ENCODE results near the gene CDH13.

The CDH13 gene

DNA sequence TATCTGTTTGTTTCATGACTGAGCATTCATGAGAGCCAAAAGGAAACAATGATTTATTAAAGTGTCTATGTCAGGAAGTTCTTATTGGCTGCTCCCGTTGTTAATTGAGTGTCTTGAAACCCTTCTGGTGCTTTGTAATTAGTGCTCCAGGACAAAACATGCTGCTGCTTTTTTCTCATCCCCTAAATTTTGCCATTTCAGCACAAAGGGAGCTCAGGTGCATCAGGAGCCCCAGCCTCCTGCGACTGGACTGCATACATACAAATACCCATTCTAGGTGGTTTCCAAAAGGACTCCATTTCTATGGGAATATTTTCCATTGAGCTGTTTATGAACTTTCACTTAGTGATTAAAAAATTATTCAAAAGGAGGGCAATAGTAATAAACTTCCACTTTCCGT, 354.0 kb downstream of the CDH13 start:
- Histone ChIP-seq H3K9ac (ENCODE audit: low read length) (no peak overlapping the region), H2AK5ac (ENCODE audit: low read length, severe bottlenecking) (no peak overlapping the region), H3K36me3 (ENCODE audit: control insufficient read depth in 1 of 2, insufficient read depth in 2 of 2, low read depth in 1 of 2, low read length in 2 of 2) (no peaks in the 10 kb centered on the region), H3K27me3 (ENCODE audit: control insufficient read depth in 1 of 2, insufficient read depth in 1 of 2, low read length in 2 of 2) (no peaks in the 10 kb centered on the region), H3K4me2 (ENCODE audit: low read length, poor library complexity, severe bottlenecking) (no peak overlapping the region), H2BK15ac (ENCODE audit: low read depth, poor library complexity, severe bottlenecking) (no peak overlapping the region), H4K8ac (ENCODE audit: low read length) (no peak overlapping the region), H3K4me3 (ENCODE audit: insufficient read depth in 1 of 2, low read depth in 1 of 2, low read length in 2 of 2) (no peak overlapping the region), H3K79me1 (replicated peaks; ENCODE audit: low read length, poor library complexity, severe bottlenecking) (peaks cover 1% of the 10 kb centered on the region), H2BK5ac (ENCODE audit: low read depth, low read length, poor library complexity, severe bottlenecking) (no peak overlapping the region), H4K91ac (ENCODE audit: low read length) (no peak overlapping the region), H3K18ac (ENCODE audit: low read depth in 1 of 2, low read length in 2 of 2) (no peak overlapping the region), H2BK120ac (ENCODE audit: low read depth, low read length) (no peak overlapping the region), H2BK12ac (ENCODE audit: low read length in 2 of 2) (no peak overlapping the region), H3K4me1 (ENCODE audit: control insufficient read depth, insufficient read depth, low read depth, low read length) (peaks cover 4% of the 10 kb centered on the region), H3K23ac (ENCODE audit: low read length in 2 of 2) (no peak overlapping the region), H3K14ac (ENCODE audit: low read length in 2 of 2) (no peak overlapping the region), H3K9me3 (ENCODE audit: control insufficient read depth, low read length) (no peaks in the 10 kb centered on the region), H2AFZ (ENCODE audit: low read depth, low read length) (no peak overlapping the region), H3K4ac (ENCODE audit: low read depth in 1 of 2, low read length in 2 of 2) (no peak overlapping the region), H3K27ac (ENCODE audit: low read length, poor library complexity, severe bottlenecking) (no peak overlapping the region)
- WGBS: 17% methylated on average over 1 of the region's 3 CpGs
- DNase-seq: no peak

- Histone ChIP-seq H3K36me3 (ENCODE audit: control insufficient read depth in 1 of 2, insufficient read depth in 2 of 2, low read depth in 1 of 2, low read length in 2 of 2) (no peaks in the 10 kb centered on the region), H4K91ac (ENCODE audit: low read length) (no peak overlapping the region), H3K4me2 (ENCODE audit: low read length, poor library complexity, severe bottlenecking) (no peak overlapping the region), H3K18ac (ENCODE audit: low read depth in 1 of 2, low read length in 2 of 2) (no peak overlapping the region), H2BK120ac (ENCODE audit: low read depth, low read length) (no peak overlapping the region), H2BK15ac (ENCODE audit: low read depth, poor library complexity, severe bottlenecking) (no peak overlapping the region), H3K9ac (ENCODE audit: low read length) (no peak overlapping the region), H3K4me3 (ENCODE audit: insufficient read depth in 1 of 2, low read depth in 1 of 2, low read length in 2 of 2) (no peak overlapping the region), H3K27ac (ENCODE audit: low read length, poor library complexity, severe bottlenecking) (no peak overlapping the region), H3K27me3 (ENCODE audit: control insufficient read depth in 1 of 2, insufficient read depth in 1 of 2, low read length in 2 of 2) (no peaks in the 10 kb centered on the region), H3K4me1 (ENCODE audit: control insufficient read depth, insufficient read depth, low read depth, low read length) (no peaks in the 10 kb centered on the region), H3K9me3 (ENCODE audit: control insufficient read depth, low read length) (no peaks in the 10 kb centered on the region), H4K8ac (ENCODE audit: low read length) (no peak overlapping the region), H3K14ac (ENCODE audit: low read length in 2 of 2) (no peak overlapping the region), H2AFZ (ENCODE audit: low read depth, low read length) (no peak overlapping the region), H3K4ac (ENCODE audit: low read depth in 1 of 2, low read length in 2 of 2) (no peak overlapping the region), H3K23ac (ENCODE audit: low read length in 2 of 2) (no peak overlapping the region), H2BK5ac (ENCODE audit: low read depth, low read length, poor library complexity, severe bottlenecking) (no peak overlapping the region), H2AK5ac (ENCODE audit: low read length, severe bottlenecking) (no peak overlapping the region), H2BK12ac (ENCODE audit: low read length in 2 of 2) (no peak overlapping the region), H3K79me1 (replicated peaks; ENCODE audit: low read length, poor library complexity, severe bottlenecking) (peaks cover 5% of the 10 kb centered on the region)
- 39% methylated on average over 2 of the region's 3 CpGs for WGBS
- no peak for DNase-seq
These were observed 361.0 kb downstream of the CDH13 start for GRCh38 chr16:82987767-82988166.

DNA sequence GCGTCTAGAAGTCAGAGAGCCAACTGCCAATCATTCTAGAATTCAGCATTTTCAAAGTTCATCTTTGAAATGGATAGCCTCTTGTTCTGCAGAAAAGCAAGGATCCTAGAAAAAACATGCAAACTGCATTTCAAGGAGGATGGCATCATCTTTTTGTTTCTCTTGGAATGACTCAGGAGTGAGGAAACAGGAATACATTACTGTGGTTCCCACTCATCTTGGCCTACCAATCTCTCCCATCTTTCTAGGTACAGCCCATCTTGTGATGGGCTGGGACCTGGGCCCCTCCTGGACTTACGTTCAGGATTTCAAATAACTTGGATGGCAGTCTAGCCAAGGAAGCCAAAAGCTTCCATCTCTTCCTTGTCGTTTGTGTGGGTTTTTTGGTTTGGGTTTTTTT, 363.4 kb downstream of the CDH13 start:
- H2BK5ac ChIP-seq (ENCODE audit: low read depth, low read length, poor library complexity, severe bottlenecking): no peak overlapping the region
- no peaks in the 10 kb centered on the region for H3K36me3 ChIP-seq (ENCODE audit: control insufficient read depth in 1 of 2, insufficient read depth in 2 of 2, low read depth in 1 of 2, low read length in 2 of 2)
- no peaks in the 10 kb centered on the region for H3K27me3 ChIP-seq (ENCODE audit: control insufficient read depth in 1 of 2, insufficient read depth in 1 of 2, low read length in 2 of 2)
- no peak overlapping the region for H3K9ac ChIP-seq (ENCODE audit: low read length)
- no peak overlapping the region for H4K91ac ChIP-seq (ENCODE audit: low read length)
- no peak overlapping the region for H3K14ac ChIP-seq (ENCODE audit: low read length in 2 of 2)
- H3K27ac ChIP-seq (ENCODE audit: low read length, poor library complexity, severe bottlenecking): no peak overlapping the region
- H2BK15ac ChIP-seq (ENCODE audit: low read depth, poor library complexity, severe bottlenecking): no peak overlapping the region
- no peak overlapping the region for H3K4me3 ChIP-seq (ENCODE audit: insufficient read depth in 1 of 2, low read depth in 1 of 2, low read length in 2 of 2)
- H4K8ac ChIP-seq (ENCODE audit: low read length): no peak overlapping the region
- H2BK120ac ChIP-seq (ENCODE audit: low read depth, low read length): no peak overlapping the region
- no peak overlapping the region for H3K4ac ChIP-seq (ENCODE audit: low read depth in 1 of 2, low read length in 2 of 2)
- H3K4me1 ChIP-seq (ENCODE audit: control insufficient read depth, insufficient read depth, low read depth, low read length): no peaks in the 10 kb centered on the region
- no peak overlapping the region for H2AK5ac ChIP-seq (ENCODE audit: low read length, severe bottlenecking)
- H3K18ac ChIP-seq (ENCODE audit: low read depth in 1 of 2, low read length in 2 of 2): no peak overlapping the region
- no peak overlapping the region for H3K4me2 ChIP-seq (ENCODE audit: low read length, poor library complexity, severe bottlenecking)
- peak; percentile 52 for DNase-seq
- no peak overlapping the region for H3K23ac ChIP-seq (ENCODE audit: low read length in 2 of 2)
- no peaks in the 10 kb centered on the region for H3K9me3 ChIP-seq (ENCODE audit: control insufficient read depth, low read length)
- H3K79me1 ChIP-seq (replicated peaks; ENCODE audit: low read length, poor library complexity, severe bottlenecking): peaks cover 9% of the 10 kb centered on the region
- no peak overlapping the region for H2BK12ac ChIP-seq (ENCODE audit: low read length in 2 of 2)
- 86% methylated on average over 3 of the region's 3 CpGs for WGBS
- no peak overlapping the region for H2AFZ ChIP-seq (ENCODE audit: low read depth, low read length)

DNA sequence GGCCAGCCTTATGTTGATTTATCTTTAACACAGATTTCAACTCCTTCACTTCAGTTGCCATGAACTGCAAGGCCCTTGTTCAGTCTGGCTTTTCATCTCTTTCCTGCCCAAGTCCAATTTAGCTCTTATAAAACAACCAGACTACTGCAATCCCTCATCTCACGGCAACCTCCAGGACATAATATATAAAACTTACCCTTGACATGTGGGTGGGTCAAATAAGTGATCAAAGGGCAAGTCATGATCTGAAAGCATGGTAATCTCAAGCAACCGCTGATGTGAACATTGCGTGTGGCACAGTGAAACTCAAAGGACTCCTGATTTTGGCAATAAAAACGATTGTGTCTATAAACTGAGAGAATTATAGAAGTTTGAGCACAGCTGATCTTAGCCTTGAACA, 364.6 kb downstream of the CDH13 start:
- no peak overlapping the region for H2BK15ac ChIP-seq (ENCODE audit: low read depth, poor library complexity, severe bottlenecking)
- no peak overlapping the region for H3K4ac ChIP-seq (ENCODE audit: low read depth in 1 of 2, low read length in 2 of 2)
- 98% methylated on average over 2 of the region's 4 CpGs for WGBS
- no peak overlapping the region for H3K14ac ChIP-seq (ENCODE audit: low read length in 2 of 2)
- H2AK5ac ChIP-seq (ENCODE audit: low read length, severe bottlenecking): no peak overlapping the region
- no peak overlapping the region for H3K18ac ChIP-seq (ENCODE audit: low read depth in 1 of 2, low read length in 2 of 2)
- H3K27ac ChIP-seq (ENCODE audit: low read length, poor library complexity, severe bottlenecking): no peak overlapping the region
- no peak for DNase-seq
- no peak overlapping the region for H2BK5ac ChIP-seq (ENCODE audit: low read depth, low read length, poor library complexity, severe bottlenecking)
- H2BK12ac ChIP-seq (ENCODE audit: low read length in 2 of 2): no peak overlapping the region
- H2AFZ ChIP-seq (ENCODE audit: low read depth, low read length): no peak overlapping the region
- H2BK120ac ChIP-seq (ENCODE audit: low read depth, low read length): no peak overlapping the region
- no peak overlapping the region for H3K4me2 ChIP-seq (ENCODE audit: low read length, poor library complexity, severe bottlenecking)
- H3K23ac ChIP-seq (ENCODE audit: low read length in 2 of 2): no peak overlapping the region
- no peaks in the 10 kb centered on the region for H3K27me3 ChIP-seq (ENCODE audit: control insufficient read depth in 1 of 2, insufficient read depth in 1 of 2, low read length in 2 of 2)
- no peak overlapping the region for H4K91ac ChIP-seq (ENCODE audit: low read length)
- peaks cover 7% of the 10 kb centered on the region for H3K79me1 ChIP-seq (replicated peaks; ENCODE audit: low read length, poor library complexity, severe bottlenecking)
- no peaks in the 10 kb centered on the region for H3K9me3 ChIP-seq (ENCODE audit: control insufficient read depth, low read length)
- no peaks in the 10 kb centered on the region for H3K4me1 ChIP-seq (ENCODE audit: control insufficient read depth, insufficient read depth, low read depth, low read length)
- no peaks in the 10 kb centered on the region for H3K36me3 ChIP-seq (ENCODE audit: control insufficient read depth in 1 of 2, insufficient read depth in 2 of 2, low read depth in 1 of 2, low read length in 2 of 2)
- H3K9ac ChIP-seq (ENCODE audit: low read length): no peak overlapping the region
- H4K8ac ChIP-seq (ENCODE audit: low read length): no peak overlapping the region
- H3K4me3 ChIP-seq (ENCODE audit: insufficient read depth in 1 of 2, low read depth in 1 of 2, low read length in 2 of 2): no peak overlapping the region
